ENCODE measurements around the gene COL6A1. TPM values are rescaled to one million over a fixed set of nuclear protein-coding genes. Genes with fewer than 3 reads are reported as not detected.

Gene COL6A1
- polyA plus RNA-seq, 1 donor from 2014 or later, result 29.4 TPM

GRCh38 chr21:46027851-46028493, 46.4 kb downstream of the COL6A1 start:
- Histone ChIP-seq H3K79me2 (replicated peaks; ENCODE audit: insufficient read depth, low read length) (no peaks in the 10 kb centered on the region), H3K4me2 (ENCODE audit: low read length) (no peak overlapping the region), H4K20me1 (ENCODE audit: insufficient read depth) (no peaks in the 10 kb centered on the region), H2AFZ (ENCODE audit: low read depth, low read length) (no peak overlapping the region), H3K27me3 (ENCODE audit: insufficient read depth, low read depth, low read length) (no peaks in the 10 kb centered on the region), H3K9me3 (ENCODE audit: low read length) (no peaks in the 10 kb centered on the region), H3K9me2 (ENCODE audit: insufficient read depth, low read length) (no peaks in the 10 kb centered on the region), H3F3A (ENCODE audit: insufficient read depth, low read length, poor library complexity, severe bottlenecking) (no peaks in the 10 kb centered on the region), H3K36me3 (ENCODE audit: insufficient read depth, low read length) (no peaks in the 10 kb centered on the region), H3K27ac (ENCODE audit: low read length) (no peak overlapping the region), H3K4me3 (ENCODE audit: low read length) (no peak overlapping the region), H3K9ac (ENCODE audit: low read length) (no peak overlapping the region)
- TF ChIP-seq MXI1 (conservative IDR thresholded peaks at IDR 0.05; ENCODE audit: poor library complexity, severe bottlenecking) (no peak), REST (IDR thresholded peaks at IDR 0.05; ENCODE audit: borderline replicate concordance) (no peak), RAD21 (conservative IDR thresholded peaks at IDR 0.05) (no peak), SMC3 (conservative IDR thresholded peaks at IDR 0.05; ENCODE audit: poor library complexity) (no peak), TAF1 (IDR thresholded peaks at IDR 0.05; ENCODE audit: low read depth) (no peak), CTCF (IDR thresholded peaks at IDR 0.05; ENCODE audit: poor library complexity, severe bottlenecking) (no peak), EP300 (conservative IDR thresholded peaks at IDR 0.05; ENCODE audit: poor library complexity, severe bottlenecking) (no peak), POLR2AphosphoS5 (IDR thresholded peaks at IDR 0.05) (no peak), EZH2 (IDR thresholded peaks at IDR 0.05; ENCODE audit: borderline replicate concordance, insufficient read depth, low read length, poor library complexity, severe bottlenecking) (no peak)

- Histone ChIP-seq H3K9ac (ENCODE audit: low read length) (no peak overlapping the region), H3K9me3 (ENCODE audit: low read length) (no peaks in the 10 kb centered on the region), H3K27me3 (ENCODE audit: insufficient read depth, low read depth, low read length) (no peaks in the 10 kb centered on the region), H3F3A (ENCODE audit: insufficient read depth, low read length, poor library complexity, severe bottlenecking) (no peaks in the 10 kb centered on the region), H3K27ac (ENCODE audit: low read length) (no peak overlapping the region), H3K4me3 (ENCODE audit: low read length) (no peak overlapping the region), H3K79me2 (replicated peaks; ENCODE audit: insufficient read depth, low read length) (no peaks in the 10 kb centered on the region), H3K4me2 (ENCODE audit: low read length) (no peak overlapping the region), H3K36me3 (ENCODE audit: insufficient read depth, low read length) (no peaks in the 10 kb centered on the region), H3K9me2 (ENCODE audit: insufficient read depth, low read length) (no peaks in the 10 kb centered on the region), H4K20me1 (ENCODE audit: insufficient read depth) (no peaks in the 10 kb centered on the region), H2AFZ (ENCODE audit: low read depth, low read length) (no peak overlapping the region)
- TF ChIP-seq SMC3 (conservative IDR thresholded peaks at IDR 0.05; ENCODE audit: poor library complexity) (no peak), CTCF (IDR thresholded peaks at IDR 0.05; ENCODE audit: poor library complexity, severe bottlenecking) (no peak), REST (IDR thresholded peaks at IDR 0.05; ENCODE audit: borderline replicate concordance) (no peak), TAF1 (IDR thresholded peaks at IDR 0.05; ENCODE audit: low read depth) (no peak), POLR2AphosphoS5 (IDR thresholded peaks at IDR 0.05) (no peak), EP300 (conservative IDR thresholded peaks at IDR 0.05; ENCODE audit: poor library complexity, severe bottlenecking) (no peak), MXI1 (conservative IDR thresholded peaks at IDR 0.05; ENCODE audit: poor library complexity, severe bottlenecking) (no peak), EZH2 (IDR thresholded peaks at IDR 0.05; ENCODE audit: borderline replicate concordance, insufficient read depth, low read length, poor library complexity, severe bottlenecking) (no peak), RAD21 (conservative IDR thresholded peaks at IDR 0.05) (no peak)
These were observed 47.1 kb downstream of the COL6A1 start for GRCh38 chr21:46028573-46029091.

Data from neural cell (in vitro differentiated cells).